OCI-LY3 (cell line): ENCODE results near the gene PNMA6E.

Experiments used
- H2AFZ ChIP-seq: fragments of 200-600, 300-600 bp; shearing (Covaris generic); 2 replicates; pipeline ENCODE4 v1.6.0; 2014; ENCODE audit warnings: antibody characterized with exemption, low read depth, low read length
- H3K27ac ChIP-seq: fragments of 200-600, 300-600 bp; sonication (generic); 2 replicates; pipeline ENCODE4 v1.5.1; 2014; ENCODE audit warnings: mild to moderate bottlenecking, low read length, moderate library complexity, mixed read lengths
- H3K27me3 ChIP-seq: fragments of 200-600, 300-600 bp; sonication (generic); 2 replicates; pipeline ENCODE4 v1.6.1; 2014; ENCODE audit warnings: low read depth, low read length, mixed read lengths
- H3K36me3 ChIP-seq: fragments of 200-600, 300-600 bp; sonication (generic); replicated peaks from 2 replicates; pipeline ENCODE3; 2014; ENCODE audit warnings: low read depth, low read length, mixed read lengths
- H3K4me1 ChIP-seq: fragments of 300-600, 200-600 bp; sonication (generic); 2 replicates; pipeline ENCODE4 v1.6.1; 2014; ENCODE audit warnings: low read length, mixed read lengths
- H3K4me2 ChIP-seq: fragments of 200-600, 300-600 bp; sonication (generic); 2 replicates; pipeline ENCODE4 v1.6.1; 2014; ENCODE audit warnings: low read length, mixed read lengths
- H3K4me3 ChIP-seq: fragments of 300-600, 200-600 bp; sonication (generic); 2 replicates; pipeline ENCODE4 v1.5.1; 2014; ENCODE audit warnings: antibody characterized with exemption, mild to moderate bottlenecking, low read length, moderate library complexity
- H3K79me2 ChIP-seq: fragments of 300-600, 200-600 bp; shearing (Covaris generic); 2 replicates; pipeline ENCODE4 v1.6.1; 2014; ENCODE audit warnings: mild to moderate bottlenecking, low read length, mixed read lengths
- H3K9ac ChIP-seq: fragments of 300-600, 200-600 bp; shearing (Covaris generic); 2 replicates; pipeline ENCODE4 v1.6.0; 2014; ENCODE audit warnings: mild to moderate bottlenecking, low read length, moderate library complexity
- H3K9me3 ChIP-seq: fragments of 200-600, 300-600 bp; shearing (Covaris generic); 2 replicates; pipeline ENCODE4 v1.6.1; 2014; ENCODE audit warnings: low read length, mixed read lengths; ENCODE audit not compliant: insufficient read depth
- H4K20me1 ChIP-seq: fragments of 200-600, 300-600 bp; sonication (generic); 2 replicates; pipeline ENCODE4 v1.6.1; 2016; ENCODE audit warnings: low read length, mixed read lengths; ENCODE audit not compliant: insufficient read depth
- CTCF ChIP-seq: fragments of 200-600, 300-600 bp; sonication (generic); IDR thresholded peaks from 2 replicates; pipeline ENCODE4 v1.5.1; 2014; ENCODE audit warnings: antibody characterized with exemption, low read length, low read depth
- EZH2phosphoT487 ChIP-seq: fragments of 200-600 bp; shearing (Covaris generic); IDR thresholded peaks from 2 replicates; pipeline ENCODE4 v1.6.1; 2018; ENCODE audit warnings: antibody characterized with exemption, mixed run types, low read depth

Gene PNMA6E

GRCh38 chrX:153375571-153375970 is 25.6 kb downstream of the PNMA6E start:
- no peaks in the 10 kb centered on the region for H3K79me2 ChIP-seq
- H2AFZ ChIP-seq: no peak overlapping the region
- peaks cover 3% of the 10 kb centered on the region for H3K4me1 ChIP-seq
- no peak overlapping the region for H3K4me3 ChIP-seq
- no peaks in the 10 kb centered on the region for H3K36me3 ChIP-seq
- no peak for TF ChIP-seq EZH2phosphoT487
- TF ChIP-seq CTCF: no peak
- H3K9me3 ChIP-seq: no peaks in the 10 kb centered on the region
- no peak overlapping the region for H3K27ac ChIP-seq
- H4K20me1 ChIP-seq: no peaks in the 10 kb centered on the region
- no peak overlapping the region for H3K4me2 ChIP-seq
- no peak overlapping the region for H3K9ac ChIP-seq
- H3K27me3 ChIP-seq: no peaks in the 10 kb centered on the region

GRCh38 chrX:153374426-153374825 is 26.7 kb downstream of the PNMA6E start:
- H2AFZ ChIP-seq: no peak overlapping the region
- H3K9ac ChIP-seq: no peak overlapping the region
- no peak overlapping the region for H3K4me2 ChIP-seq
- no peaks in the 10 kb centered on the region for H3K27me3 ChIP-seq
- H3K4me1 ChIP-seq: peaks cover 5% of the 10 kb centered on the region
- no peaks in the 10 kb centered on the region for H4K20me1 ChIP-seq
- TF ChIP-seq CTCF (peak; percentile 24), EZH2phosphoT487 (no peak)
- no peaks in the 10 kb centered on the region for H3K9me3 ChIP-seq
- H3K79me2 ChIP-seq: no peaks in the 10 kb centered on the region
- H3K27ac ChIP-seq: no peak overlapping the region
- no peaks in the 10 kb centered on the region for H3K36me3 ChIP-seq
- H3K4me3 ChIP-seq: no peak overlapping the region

GRCh38 chrX:153372949-153373348 is 28.2 kb downstream of the PNMA6E start:
- Histone ChIP-seq H2AFZ (no peak overlapping the region), H3K4me3 (no peak overlapping the region), H3K27ac (no peak overlapping the region), H3K9ac (no peak overlapping the region), H3K27me3 (no peaks in the 10 kb centered on the region), H3K4me1 (peaks cover 5% of the 10 kb centered on the region), H3K36me3 (no peaks in the 10 kb centered on the region), H3K9me3 (no peaks in the 10 kb centered on the region), H4K20me1 (no peaks in the 10 kb centered on the region), H3K4me2 (no peak overlapping the region), H3K79me2 (no peaks in the 10 kb centered on the region)
- no peak for TF ChIP-seq EZH2phosphoT487

- no peaks in the 10 kb centered on the region for H3K36me3 ChIP-seq
- no peaks in the 10 kb centered on the region for H3K79me2 ChIP-seq
- no peak overlapping the region for H3K9ac ChIP-seq
- no peak overlapping the region for H2AFZ ChIP-seq
- no peaks in the 10 kb centered on the region for H3K27me3 ChIP-seq
- no peaks in the 10 kb centered on the region for H3K9me3 ChIP-seq
- no peak overlapping the region for H3K4me3 ChIP-seq
- no peaks in the 10 kb centered on the region for H4K20me1 ChIP-seq
- H3K4me1 ChIP-seq: peaks cover 5% of the 10 kb centered on the region
- H3K4me2 ChIP-seq: no peak overlapping the region
- TF ChIP-seq EZH2phosphoT487 (no peak), CTCF (no peak)
- no peak overlapping the region for H3K27ac ChIP-seq
Observed at GRCh38 chrX:153371256-153371655, 29.9 kb downstream of the PNMA6E start.
